ENCODE results near the gene CDC25B.

GRCh38 chr20:3798373-3798768 is 2.3 kb downstream of the CDC25B start:
- TF ChIP-seq CTCF (conservative IDR thresholded peaks at IDR 0.05) (no peak), EZH2 (IDR thresholded peaks at IDR 0.05; ENCODE audit: low read depth) (no peak)

All from PC-9 (cell line).